HepG2 (cell line): Measurements from ENCODE around the gene TNNI3. TPM values are rescaled to one million over a fixed set of nuclear protein-coding genes. Genes with fewer than 3 reads are reported as not detected.

Experiments
- ATAC-seq: fragments of 200-7000 bp; cut with Tn5 transposase; 3 replicates; pipeline ENCODE4 v1.9.1; 2020; ENCODE audit warnings: mild to moderate bottlenecking, moderate library complexity
- BruUV-seq: library from RNA; stranded (reverse); fragments of 400-500 nt; replicated peaks from 2 replicates; lab custom pipeline; 2021; lab: Mats Ljungman, UMichigan
- CTCF ChIA-PET: fragments of 300-600 bp; formaldehyde crosslinking; extraction: SDS; loops from one replicate; lab custom pipeline; 2021; ENCODE audit warnings: low total read pairs, inconsistent platforms, low intra/inter-chr PET ratio; lab: Yijun Ruan, JAX
- POLR2A ChIA-PET: fragments of 350-600 bp; sonication (Branson Sonifier 250); formaldehyde crosslinking; loops from one replicate; lab custom pipeline; 2020; ENCODE audit warnings: antibody characterized with exemption, inconsistent platforms; lab: Yijun Ruan, JAX
- DNase-seq: peaks from one replicate; pipeline ENCODE4 v3.0.0-alpha.2; 2015; ENCODE audit warnings: low spot score
- FAIRE-seq: peaks from 3 replicates; lab custom pipeline; 2011; peaks lifted over from hg19 to GRCh38; lab: Jason Lieb, UNC
- H2AFZ ChIP-seq: one replicate; pipeline ENCODE4 v1.6.1; 2011; ENCODE audit warnings: low read length, inconsistent platforms
- H3K27ac ChIP-seq: fragments of 300-600 bp; 3 replicates; pipeline ENCODE4 v1.8.0; 2011; ENCODE audit warnings: mixed run types, mild to moderate bottlenecking, mixed read lengths, low read length, inconsistent platforms; ENCODE audit not compliant: insufficient read depth; ENCODE audit errors: extremely low read length
- H3K27me3 ChIP-seq, 2 experiments: fragments of 200-600 bp in 1 of 2; 2 replicates in 1 of 2; 3 replicates in 1 of 2; pipeline versions ENCODE4 v1.6.0 to v1.8.0; 2011; ENCODE audit warnings: low read length in 2 of 2, mild to moderate bottlenecking in 2 of 2, moderate library complexity in 2 of 2, inconsistent platforms in 1 of 2; ENCODE audit not compliant: insufficient read depth in 2 of 2, control insufficient read depth in 1 of 2
- H3K36me3 ChIP-seq, 2 experiments: fragments of 200-600 bp in 1 of 2; replicated peaks in 1 of 2; 2 replicates in 1 of 2; 3 replicates in 1 of 2; pipeline versions ENCODE4 v1.5.1 to v1.8.0; 2011; ENCODE audit warnings: low read length in 2 of 2, inconsistent platforms in 1 of 2; ENCODE audit not compliant: insufficient read depth in 2 of 2, control insufficient read depth in 1 of 2
- H3K4me1 ChIP-seq: 2 replicates; pipeline ENCODE4 v1.5.1; 2012; ENCODE audit warnings: low read length, inconsistent platforms; ENCODE audit not compliant: insufficient read depth
- H3K4me2 ChIP-seq: 2 replicates; pipeline ENCODE4 v1.6.0; 2011; ENCODE audit warnings: low read depth, low read length, inconsistent platforms
- H3K4me3 ChIP-seq, 3 experiments: fragments of 200-600 bp in 1 of 3; sonication (generic), shearing (Covaris generic) in 1 of 3; replicated peaks in 1 of 3; 2 replicates each; pipeline ENCODE4 v1.5.1; 2011 to 2016; ENCODE audit warnings: low read length in 3 of 3, inconsistent platforms in 2 of 3, low read depth in 2 of 3, mild to moderate bottlenecking in 2 of 3, control low read depth in 1 of 3, mixed read lengths in 1 of 3; ENCODE audit not compliant: insufficient read depth in 1 of 3
- H3K79me2 ChIP-seq: one replicate; pipeline ENCODE4 v1.6.1; 2011; ENCODE audit warnings: low read length, inconsistent platforms; ENCODE audit not compliant: insufficient read depth
- H3K9ac ChIP-seq: 2 replicates; pipeline ENCODE4 v1.6.0; 2011; ENCODE audit warnings: mild to moderate bottlenecking, low read depth, low read length, inconsistent platforms; ENCODE audit not compliant: insufficient read depth
- H3K9me3 ChIP-seq: 2 replicates; pipeline ENCODE4 v1.5.1; 2012; ENCODE audit warnings: mild to moderate bottlenecking, low read length
- H4K20me1 ChIP-seq: 2 replicates; pipeline ENCODE4 v1.6.0; 2011; ENCODE audit warnings: inconsistent platforms, mild to moderate bottlenecking, low read length, moderate library complexity; ENCODE audit not compliant: insufficient read depth
- KLF9 ChIP-seq: IDR thresholded peaks from 2 replicates; pipeline ENCODE4 v1.6.1; 2016; ENCODE audit warnings: low read depth
- RBFOX2 ChIP-seq: fragments of 200-400 bp; formaldehyde crosslinking; IDR thresholded peaks from 2 replicates; pipeline ENCODE4 v1.6.1; 2017; ENCODE audit warnings: low read depth, mild to moderate bottlenecking, low read length
- SNAI1 ChIP-seq: sonication (generic); formaldehyde crosslinking; IDR thresholded peaks from 2 replicates; pipeline ENCODE4 v1.5.0; 2020; ENCODE audit warnings: mild to moderate bottlenecking, missing genetic modification reagents, borderline replicate concordance
- TBL1XR1 ChIP-seq: fragments of 150-350 bp; IDR thresholded peaks from 2 replicates; pipeline ENCODE4 v1.6.1; 2014; ENCODE audit warnings: borderline replicate concordance, low read length; ENCODE audit not compliant: partially characterized antibody
- ZMYM3 ChIP-seq: sonication (generic); formaldehyde crosslinking; IDR thresholded peaks from 2 replicates; pipeline ENCODE4 v1.5.1; 2020; ENCODE audit warnings: mild to moderate bottlenecking, missing genetic modification reagents
- ZNF234 ChIP-seq: sonication (generic); formaldehyde crosslinking; conservative IDR thresholded peaks from 2 replicates; pipeline ENCODE4 v1.5.1; 2020; ENCODE audit warnings: mild to moderate bottlenecking, missing genetic modification reagents
- ZNF441 ChIP-seq: sonication (generic); formaldehyde crosslinking; IDR thresholded peaks from 2 replicates; pipeline ENCODE4 v1.7.0; 2021; ENCODE audit warnings: missing genetic modification reagents, borderline replicate concordance
- ZNF674 ChIP-seq: sonication (generic); formaldehyde crosslinking; IDR thresholded peaks from 2 replicates; pipeline ENCODE4 v1.5.0; 2020; ENCODE audit warnings: low read depth, mild to moderate bottlenecking, missing genetic modification reagents
- ZNF746 ChIP-seq: sonication (generic); formaldehyde crosslinking; IDR thresholded peaks from 2 replicates; pipeline ENCODE4 v1.8.0; 2022; ENCODE audit warnings: mild to moderate bottlenecking, missing genetic modification reagents
- WGBS: methylation state at CpG from one replicate; pipeline ENCODE4 v1.1.6; 2017; ENCODE audit warnings: low lambda C conversion rate; 5-methylcytosine and 5-hydroxymethylcytosine counted together
- in situ Hi-C: cut with HindIII; loops from 2 replicates; pipeline ENCODE4 v1.10.0; 2017; ENCODE audit warnings: low pct_unique_long_range_greater_than_20kb; ENCODE audit not compliant: extremely low pct_ligation_motif_present
- intact Hi-C: fragments of 100-400 bp; cut with micrococcal nuclease; formaldehyde crosslinking; loops from one replicate; pipeline ENCODE4 v1.10.0; 2022; ENCODE audit not compliant: unreplicated experiment
- polyA plus RNA-seq, 8 experiments: library from polyadenylated mRNA; depleted of rRNA in 3 of 8; stranded (reverse) in 7 of 8; unstranded in 1 of 8; fragments of >200 nt; fragmentation: Illumina TruSeq in 4 of 8; extraction: Trizol in 4 of 8; gene quantifications; 2 replicates each; pipeline versions ENCODE4 v1.2.1 to v1.2.3, GENCODE V29; 2011 to 2016; ENCODE audit warnings: low read depth in 4 of 8, missing spikeins in 1 of 8, mixed read lengths in 1 of 8; ENCODE audit not compliant: insufficient read depth in 1 of 8
- total RNA-seq, 5 experiments: library from RNA; depleted of rRNA; stranded (reverse); fragments of >200 nt; fragmentation: Illumina TruSeq; extraction: Trizol; gene quantifications; 2 replicates each; pipeline ENCODE4 v1.2.3, GENCODE V29; 2016; ENCODE audit warnings: low read depth in 1 of 5
- TF ChIP-seq, protein P1 (sequence below): sonication (generic); formaldehyde crosslinking; conservative IDR thresholded peaks from 2 replicates; pipeline ENCODE4 v1.4.0; 2020; ENCODE audit warnings: missing genetic modification reagents

Gene TNNI3
- total and polyA plus RNA-seq, 2 of the 13 experiments (the other 11 are each of a cell fraction or from before 2014, with no cell fraction given): 3.5 to 3.7 TPM

DNA sequence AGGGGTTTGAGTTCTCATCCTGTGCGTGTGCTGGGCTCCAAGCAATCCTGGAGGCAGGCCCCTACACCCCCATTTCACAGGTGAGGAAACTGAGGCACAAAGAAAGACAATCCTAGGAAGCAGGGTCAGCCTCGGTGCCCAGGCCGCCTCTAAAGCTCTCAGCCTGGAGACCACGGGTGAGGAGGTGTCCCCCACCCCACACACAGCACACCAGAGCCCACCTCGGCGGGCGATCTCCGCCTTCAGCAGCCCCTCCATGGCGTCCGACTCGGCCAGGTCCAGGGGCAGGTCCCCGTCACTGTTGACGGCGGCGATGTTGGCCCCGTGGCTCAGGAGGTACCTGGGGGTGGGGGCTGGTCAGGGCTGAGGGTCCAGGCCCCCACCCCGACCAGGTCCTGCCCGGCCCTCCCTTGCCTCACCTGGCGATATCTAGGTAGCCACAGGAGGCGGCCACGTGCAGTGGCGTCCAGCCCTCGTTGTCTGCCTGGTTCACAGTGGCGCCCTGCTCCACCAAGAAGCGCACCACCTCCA, 45.2 kb downstream of the TNNI3 start:
- TF ChIP-seq SNAI1 (CRISPR knock-in tag) (no peak), ZNF441 (CRISPR knock-in tag) (no peak), ZNF674 (CRISPR knock-in tag) (no peak), ZNF746 (CRISPR knock-in tag) (no peak), ZNF234 (CRISPR knock-in tag) (no peak), ZMYM3 (CRISPR knock-in tag) (no peak), TBL1XR1 (no peak), RBFOX2 (0 out of 2 replicates have a peak, but pooled peaks have one; percentile 32)
- intact Hi-C loops (no loop called here), in situ Hi-C loops (no loop called here)
- ChIA-PET CTCF (no interaction called here), POLR2A (no interaction called here)
- peaks cover 32% of the 10 kb centered on the region for H3K79me2 ChIP-seq
- no peak for FAIRE-seq
- BruUV-seq: no TSS peak
- no peaks in the 10 kb centered on the region for H3K27me3 ChIP-seq
- no peak overlapping the region for H2AFZ ChIP-seq
- H3K9ac ChIP-seq: no peak overlapping the region
- no peaks in the 10 kb centered on the region for H3K9me3 ChIP-seq
- no peak for ATAC-seq
- H3K4me1 ChIP-seq: peaks cover 25% of the 10 kb centered on the region
- WGBS: 100% methylated on average over 3 of the region's 25 CpGs
- no peak overlapping the region for H3K4me2 ChIP-seq
- H3K36me3 ChIP-seq: peaks cover 5 to 7% of the 10 kb centered on the region in 2 experiments; a peak in 4 of 5 replicates
- no peak overlapping the region for H3K4me3 ChIP-seq
- peaks cover 14% of the 10 kb centered on the region for H4K20me1 ChIP-seq
- no peak overlapping the region for H3K27ac ChIP-seq
- DNase-seq: no peak

DNA sequence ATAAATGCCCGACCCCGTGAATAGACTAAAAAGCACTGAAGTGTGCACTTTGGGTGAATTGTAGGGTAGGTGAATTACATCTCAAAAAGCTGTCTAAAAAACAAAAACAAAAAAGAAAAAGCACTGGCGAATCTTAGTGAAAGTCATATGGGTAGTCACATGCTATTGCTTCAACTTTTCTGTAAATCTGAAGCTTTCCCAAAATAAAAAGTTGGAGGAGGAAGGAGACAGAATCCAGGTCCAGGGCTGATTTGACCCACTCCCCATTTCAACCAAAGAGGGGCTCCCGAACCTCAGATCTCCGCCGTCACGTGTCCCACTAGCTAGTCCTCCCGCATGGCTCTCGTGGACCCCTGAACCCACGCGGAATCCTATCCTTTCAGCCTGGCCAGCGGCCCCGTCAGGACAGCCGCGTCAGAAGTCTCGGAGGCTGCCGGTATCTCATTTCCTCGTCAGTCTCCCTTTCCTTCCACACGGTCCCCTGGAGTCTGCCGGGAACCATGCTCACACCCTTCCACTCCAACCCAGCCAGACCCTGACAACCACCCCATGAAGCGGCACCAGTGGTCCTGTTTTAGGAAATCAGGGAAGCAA, 46.2 kb downstream of the TNNI3 start:
- Histone ChIP-seq H3K4me1 (peaks cover 24% of the 10 kb centered on the region), H3K9me3 (no peaks in the 10 kb centered on the region), H3K4me2 (no peak overlapping the region)
- DNase-seq: no peak
- no TSS peak for BruUV-seq
- CTCF ChIA-PET: no interaction called here
- POLR2A ChIA-PET: no interaction called here
- 98% methylated on average over 21 of the region's 21 CpGs for WGBS
- TF ChIP-seq, protein P1, sequence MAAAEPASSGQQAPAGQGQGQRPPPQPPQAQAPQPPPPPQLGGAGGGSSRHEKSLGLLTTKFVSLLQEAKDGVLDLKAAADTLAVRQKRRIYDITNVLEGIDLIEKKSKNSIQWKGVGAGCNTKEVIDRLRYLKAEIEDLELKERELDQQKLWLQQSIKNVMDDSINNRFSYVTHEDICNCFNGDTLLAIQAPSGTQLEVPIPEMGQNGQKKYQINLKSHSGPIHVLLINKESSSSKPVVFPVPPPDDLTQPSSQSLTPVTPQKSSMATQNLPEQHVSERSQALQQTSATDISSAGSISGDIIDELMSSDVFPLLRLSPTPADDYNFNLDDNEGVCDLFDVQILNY (CRISPR knock-in tag): no peak
- TF ChIP-seq KLF9 (CRISPR knock-in tag): no peak
- TF ChIP-seq, all 625 proteins: peak for 0
- ATAC-seq: no peak
- in situ Hi-C loops: no loop called here
- no peak for FAIRE-seq
- Histone ChIP-seq H3K4me3 (no peak overlapping the region), H3K27ac (no peak overlapping the region), H4K20me1 (peaks cover 12% of the 10 kb centered on the region), H2AFZ (no peak overlapping the region), H3K79me2 (peaks cover 25% of the 10 kb centered on the region), H3K27me3 (no peaks in the 10 kb centered on the region), H3K9ac (no peak overlapping the region), H3K36me3 (peaks cover 5 to 7% of the 10 kb centered on the region in 2 experiments; a peak in 4 of 5 replicates)
- intact Hi-C loops: no loop called here
